Measurements from ENCODE around the gene CACNA1C. TPM values are rescaled to one million over a fixed set of nuclear protein-coding genes. Genes with fewer than 3 reads are reported as not detected.

Gene CACNA1C
- 6.0 and 16.6 TPM in 2 replicates for total RNA-seq (ENCODE audit: low replicate concordance)

- peak; percentile 62 for DNase-seq (ENCODE audit: low read depth)
- peak within 1 kb of the TSS; percentile 85 for H3K4me3 ChIP-seq (ENCODE audit: low read depth, low read length)
- TF ChIP-seq, protein P1, sequence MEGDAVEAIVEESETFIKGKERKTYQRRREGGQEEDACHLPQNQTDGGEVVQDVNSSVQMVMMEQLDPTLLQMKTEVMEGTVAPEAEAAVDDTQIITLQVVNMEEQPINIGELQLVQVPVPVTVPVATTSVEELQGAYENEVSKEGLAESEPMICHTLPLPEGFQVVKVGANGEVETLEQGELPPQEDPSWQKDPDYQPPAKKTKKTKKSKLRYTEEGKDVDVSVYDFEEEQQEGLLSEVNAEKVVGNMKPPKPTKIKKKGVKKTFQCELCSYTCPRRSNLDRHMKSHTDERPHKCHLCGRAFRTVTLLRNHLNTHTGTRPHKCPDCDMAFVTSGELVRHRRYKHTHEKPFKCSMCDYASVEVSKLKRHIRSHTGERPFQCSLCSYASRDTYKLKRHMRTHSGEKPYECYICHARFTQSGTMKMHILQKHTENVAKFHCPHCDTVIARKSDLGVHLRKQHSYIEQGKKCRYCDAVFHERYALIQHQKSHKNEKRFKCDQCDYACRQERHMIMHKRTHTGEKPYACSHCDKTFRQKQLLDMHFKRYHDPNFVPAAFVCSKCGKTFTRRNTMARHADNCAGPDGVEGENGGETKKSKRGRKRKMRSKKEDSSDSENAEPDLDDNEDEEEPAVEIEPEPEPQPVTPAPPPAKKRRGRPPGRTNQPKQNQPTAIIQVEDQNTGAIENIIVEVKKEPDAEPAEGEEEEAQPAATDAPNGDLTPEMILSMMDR (IDR thresholded peaks at IDR 0.05; ENCODE audit: insufficient read depth, low read length) = peak; percentile 55
Observed at GRCh38 chr12:2052826-2053678, at the start of gene CACNA1C. CACNA1C (plus strand) TSS chr12:2052987; CDS start chr12:2053563, 576 bp downstream.

- peak overlapping the region; percentile 98 for H3K4me3 ChIP-seq (ENCODE audit: low read depth, low read length)
- TF ChIP-seq, protein P1 (IDR thresholded peaks at IDR 0.05; ENCODE audit: insufficient read depth, low read length) = no peak
- peak; percentile 48 for DNase-seq (ENCODE audit: low read depth)
Observed at GRCh38 chr12:2003676-2004112, 49.1 kb upstream of the CACNA1C start.

DNA sequence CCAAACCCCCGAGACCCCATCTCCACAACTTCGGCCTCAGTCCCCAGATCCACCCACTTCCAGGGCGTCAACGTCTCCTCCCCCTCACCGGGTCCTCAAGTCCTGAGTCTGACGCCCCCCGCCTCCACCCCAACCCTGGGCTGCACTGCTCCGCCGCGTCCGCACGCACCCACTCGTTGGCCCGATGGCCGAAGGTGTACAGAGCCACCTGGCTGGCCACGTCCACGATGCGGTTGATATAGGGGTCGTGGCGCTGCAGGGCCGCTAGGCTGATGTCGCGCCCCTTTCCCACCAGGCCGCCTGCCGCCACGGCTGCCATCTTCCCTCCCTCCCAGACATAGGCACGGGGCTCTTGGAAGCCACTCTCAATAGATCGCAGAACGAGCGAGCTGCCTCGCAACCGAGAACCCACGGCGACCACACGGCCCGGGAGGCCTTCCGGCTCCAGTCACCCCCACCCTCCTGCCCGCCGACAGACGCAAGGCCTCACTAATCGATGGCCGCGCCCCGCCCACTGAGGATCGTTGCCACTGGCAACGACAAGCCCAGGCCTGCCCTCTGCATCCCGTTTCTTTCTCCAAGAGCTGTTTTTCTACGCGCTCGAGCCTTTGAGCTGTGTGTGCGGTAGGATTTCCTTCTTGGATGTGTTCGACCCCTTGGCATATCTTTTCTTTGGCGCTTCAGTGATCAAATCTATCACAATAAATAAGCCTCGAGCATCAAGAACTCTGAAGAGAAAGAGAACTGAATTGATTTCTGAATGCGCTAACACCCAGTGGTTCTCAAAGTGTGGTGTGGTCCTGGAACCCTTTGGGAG lies 48.5 kb upstream of the CACNA1C start, which contains the start of gene DCP1B:
DCP1B (minus strand) TSS at position 345 of the 817 bp plus-strand sequence; CDS start at position 319, 26 bp downstream.
- TF ChIP-seq, protein P1 (IDR thresholded peaks at IDR 0.05; ENCODE audit: insufficient read depth, low read length) = peak; percentile 6
- H3K4me3 ChIP-seq (ENCODE audit: low read depth, low read length) = peak within 1 kb of the TSS; percentile 98
- DNase-seq (ENCODE audit: low read depth) = peak; percentile 96

DNA sequence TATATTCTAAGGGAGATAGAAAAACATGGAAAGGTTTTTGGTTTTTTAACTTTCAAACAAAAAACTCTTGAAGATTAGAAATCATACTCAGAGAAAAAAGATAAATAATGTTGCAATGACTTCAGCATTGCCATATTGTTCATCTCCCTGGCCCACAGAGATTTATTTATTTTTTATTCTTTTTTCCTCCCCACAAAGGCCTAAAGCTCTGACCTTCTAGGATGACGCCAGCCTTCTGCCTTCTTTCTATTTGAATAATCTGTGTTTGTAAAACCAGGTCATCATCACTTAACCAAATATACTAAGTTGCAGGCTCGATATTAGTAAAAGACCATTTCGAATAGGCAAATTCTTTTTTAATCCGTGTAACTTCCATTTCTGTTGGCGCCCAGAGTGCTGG lies 44.1 kb upstream of the CACNA1C start:
- TF ChIP-seq, protein P1 (IDR thresholded peaks at IDR 0.05; ENCODE audit: insufficient read depth, low read length) = no peak
- no peak overlapping the region for H3K4me3 ChIP-seq (ENCODE audit: low read depth, low read length)
- peak; percentile 45 for DNase-seq (ENCODE audit: low read depth)

GRCh38 chr12:2009623-2010022 lies 43.2 kb upstream of the CACNA1C start:
- no peak for DNase-seq (ENCODE audit: low read depth)
- H3K4me3 ChIP-seq (ENCODE audit: low read depth, low read length) = no peak overlapping the region
- TF ChIP-seq, protein P1 (IDR thresholded peaks at IDR 0.05; ENCODE audit: insufficient read depth, low read length) = peak; percentile 5

Measured in fibroblast of the aortic adventitia (primary cell).